GM12875 (cell line): ENCODE results near the gene RBPMS2.

Source experiments
- H3K4me3 ChIP-seq: one replicate; pipeline ENCODE4 v1.5.1; 2011; ENCODE audit warnings: low read depth, low read length, control low read depth
- CTCF ChIP-seq: IDR thresholded peaks from 2 replicates; pipeline ENCODE4 v1.5.1; 2011; ENCODE audit warnings: low read depth, mild to moderate bottlenecking, control low read depth, inconsistent platforms, low read length, moderate library complexity, borderline replicate concordance; ENCODE audit not compliant: insufficient read depth

Gene RBPMS2

GRCh38 chr15:64763874-64764273, 11.5 kb downstream of the RBPMS2 start:
- no peak for TF ChIP-seq CTCF
- H3K4me3 ChIP-seq = no peak overlapping the region

GRCh38 chr15:64763462-64763861, 11.9 kb downstream of the RBPMS2 start:
- H3K4me3 ChIP-seq = no peak overlapping the region
- TF ChIP-seq CTCF = no peak

GRCh38 chr15:64763021-64763420, 12.4 kb downstream of the RBPMS2 start:
- no peak for TF ChIP-seq CTCF

GRCh38 chr15:64762546-64762945, 12.8 kb downstream of the RBPMS2 start:
- H3K4me3 ChIP-seq = no peak overlapping the region
- no peak for TF ChIP-seq CTCF

More at GRCh38 chr15:64763021-64763420, 12.4 kb downstream of the RBPMS2 start:
- no peak overlapping the region for H3K4me3 ChIP-seq

- no peak for TF ChIP-seq CTCF
- no peak overlapping the region for H3K4me3 ChIP-seq
Observed at GRCh38 chr15:64761156-64761555, 14.2 kb downstream of the RBPMS2 start.

GRCh38 chr15:64760056-64760455, 15.3 kb downstream of the RBPMS2 start:
- no peak for TF ChIP-seq CTCF
- H3K4me3 ChIP-seq = no peak overlapping the region

GRCh38 chr15:64755427-64755940, 19.9 kb downstream of the RBPMS2 start:
- no peak for TF ChIP-seq CTCF
- no peak overlapping the region for H3K4me3 ChIP-seq
